ENCODE data around the gene TMEM185A.
"Not testable (repeated sequence)": the region's sequence is repeated elsewhere in the genome, so short reads cannot be mapped to it uniquely, and the experiment has no call there.

The TMEM185A gene

DNA sequence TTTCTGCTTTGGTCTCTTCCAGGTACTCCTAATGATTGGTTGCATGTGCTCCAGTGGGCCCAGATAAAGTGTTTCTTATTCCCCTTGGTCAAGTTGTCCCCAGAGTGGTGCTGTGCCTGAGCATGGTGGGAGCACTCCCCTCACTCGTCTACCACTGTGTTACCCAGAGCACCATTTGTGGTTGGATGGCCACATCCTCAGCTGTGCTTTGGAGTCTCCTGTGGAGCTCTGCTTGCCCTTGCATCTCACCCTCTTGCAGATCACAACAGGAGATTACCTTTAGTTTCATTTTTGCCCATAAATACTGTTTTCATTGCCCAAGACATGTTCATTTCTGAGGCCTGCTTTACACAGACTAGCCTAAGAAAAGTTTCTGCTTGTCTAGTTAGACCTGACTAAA lies 81.1 kb downstream of the TMEM185A start:
- DNase-seq: not testable (repeated sequence)

DNA sequence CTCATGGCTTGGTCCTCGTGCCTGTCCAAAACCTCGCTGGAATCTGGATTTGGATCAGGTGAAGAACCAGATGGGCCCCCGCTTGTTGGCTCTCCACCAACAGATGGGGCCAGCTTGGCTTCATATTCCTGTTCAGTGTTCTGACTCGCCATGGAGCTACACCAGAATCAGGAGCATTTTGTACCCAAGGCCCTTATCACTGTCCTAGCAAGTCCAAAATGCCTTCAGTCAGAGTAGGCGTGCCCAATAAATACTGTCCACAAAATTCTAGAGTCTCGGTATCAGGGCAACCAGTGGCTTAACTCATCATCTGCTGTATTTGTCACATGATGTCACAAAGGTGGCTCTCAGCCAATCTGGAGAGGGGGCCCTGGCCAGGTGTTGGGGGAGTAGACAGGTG lies 81.9 kb downstream of the TMEM185A start, which contains the start of gene HSFX3:
HSFX3 (minus strand) TSS at position 224 of the 400 bp plus-strand sequence; CDS start at position 152, 72 bp downstream.
- DNase-seq: not testable (repeated sequence)

DNA sequence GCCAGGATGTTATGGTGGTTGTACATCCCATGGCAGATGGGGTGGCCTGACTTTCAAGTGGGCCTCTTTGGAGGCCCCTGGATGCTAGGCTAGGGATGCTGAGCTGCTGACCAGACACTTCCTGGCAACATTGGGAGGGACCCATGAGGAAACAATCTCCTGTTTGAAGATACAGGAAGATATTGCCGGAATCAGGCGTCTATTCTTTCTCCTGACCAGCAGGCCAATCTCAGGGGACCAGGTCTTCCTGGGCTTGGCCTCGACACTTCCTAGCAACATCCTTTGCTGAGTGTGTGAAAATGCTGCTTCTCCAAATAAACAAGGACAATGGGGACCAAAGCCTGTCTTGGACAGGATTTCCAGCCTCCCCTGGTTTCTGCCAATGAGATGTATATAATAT lies 83.8 kb downstream of the TMEM185A start:
- DNase-seq: not testable (repeated sequence)

DNA sequence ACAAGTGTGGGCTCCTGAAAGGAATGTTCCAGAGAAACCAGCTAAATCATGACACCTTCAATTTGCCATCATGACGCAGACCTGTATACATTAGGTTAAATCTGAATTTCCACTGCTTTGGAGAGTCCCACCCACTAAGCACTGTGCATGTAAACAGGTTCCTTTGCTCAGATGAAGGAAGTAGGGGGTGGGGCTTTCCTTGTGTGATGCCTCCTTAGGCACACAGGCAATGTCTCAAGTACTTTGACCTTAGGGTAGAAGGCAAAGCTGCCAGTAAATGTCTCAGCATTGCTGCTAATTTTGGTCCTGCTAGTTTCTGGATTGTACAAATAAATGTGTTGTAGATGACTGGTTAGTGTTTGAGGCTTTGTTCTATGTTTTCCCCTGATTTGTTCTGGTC lies 84.6 kb downstream of the TMEM185A start:
- DNase-seq: not testable (repeated sequence)
